Hematopoietic multipotent progenitor cell treated with erythropoietin and hydrocortisone succinate and interleukin-3 and kit ligand, for 15 days (in vitro differentiated cells): ENCODE results near the gene MDM4.

Source experiments
- DNase-seq: peaks from one replicate; pipeline ENCODE4 v3.0.0-alpha.2; 2015; ENCODE audit warnings: low spot score

MDM4 gene

DNA sequence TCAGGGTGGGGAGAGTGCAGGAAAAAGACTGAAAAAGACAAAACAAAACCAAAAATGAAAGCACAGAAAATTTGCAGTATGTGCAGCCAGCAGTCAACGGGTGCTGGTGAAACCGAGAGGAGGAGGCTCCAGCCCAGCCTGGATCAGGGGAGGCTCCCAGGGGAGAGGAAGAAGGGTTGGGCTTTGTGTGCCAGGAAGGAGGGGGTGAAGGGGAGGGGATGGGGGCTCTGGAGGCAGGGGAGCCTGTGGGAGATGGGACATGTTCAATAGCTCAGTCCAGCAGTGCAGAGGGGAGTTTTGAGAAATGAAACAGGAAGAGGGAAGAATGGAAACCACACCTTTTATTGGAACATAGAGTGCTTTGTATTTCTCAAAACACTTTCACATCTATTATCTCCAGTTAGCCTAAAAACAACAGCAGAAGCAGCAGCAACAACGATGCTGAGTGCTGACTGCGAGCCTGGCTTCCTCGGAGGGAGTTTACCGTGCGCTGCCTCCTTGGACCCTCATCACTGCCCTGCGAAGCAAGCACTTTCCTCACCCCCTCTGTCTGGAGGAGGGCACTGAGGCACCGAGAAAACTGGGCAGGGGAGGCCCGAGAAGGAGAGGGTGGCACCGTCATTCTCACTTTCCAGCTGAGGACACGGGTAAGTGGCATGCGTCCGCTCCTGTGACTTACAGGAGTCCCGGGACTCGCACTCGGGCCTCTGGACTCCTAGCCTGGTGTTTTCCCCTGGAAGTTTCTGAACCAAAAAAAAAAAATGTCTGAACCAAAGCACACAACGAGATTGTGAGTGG, 62.9 kb downstream of the MDM4 start:
- DNase-seq = no peak

- DNase-seq = no peak
Observed at GRCh38 chr1:204579681-204580080, 63.5 kb downstream of the MDM4 start.

DNA sequence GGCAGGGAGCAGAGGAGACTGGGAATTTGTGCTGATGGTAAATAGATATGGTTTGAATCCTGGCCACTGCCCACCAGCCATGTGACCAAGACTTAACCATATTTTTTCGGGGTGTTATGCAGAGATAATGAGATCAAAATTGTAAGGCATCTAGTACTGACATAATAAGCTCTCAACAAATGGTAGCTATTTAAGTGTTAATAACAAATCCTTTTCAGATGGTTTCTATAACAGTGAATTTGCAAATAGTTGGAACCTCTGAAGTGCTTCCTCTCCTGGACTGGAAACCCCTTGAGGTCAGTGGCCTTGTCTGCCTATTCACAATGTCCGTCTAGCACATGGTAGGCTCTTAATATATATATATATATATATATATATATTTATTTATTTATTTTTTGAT, 64.7 kb downstream of the MDM4 start:
- no peak for DNase-seq

- DNase-seq = no peak
Observed at GRCh38 chr1:204581759-204582158, 65.6 kb downstream of the MDM4 start.

DNA sequence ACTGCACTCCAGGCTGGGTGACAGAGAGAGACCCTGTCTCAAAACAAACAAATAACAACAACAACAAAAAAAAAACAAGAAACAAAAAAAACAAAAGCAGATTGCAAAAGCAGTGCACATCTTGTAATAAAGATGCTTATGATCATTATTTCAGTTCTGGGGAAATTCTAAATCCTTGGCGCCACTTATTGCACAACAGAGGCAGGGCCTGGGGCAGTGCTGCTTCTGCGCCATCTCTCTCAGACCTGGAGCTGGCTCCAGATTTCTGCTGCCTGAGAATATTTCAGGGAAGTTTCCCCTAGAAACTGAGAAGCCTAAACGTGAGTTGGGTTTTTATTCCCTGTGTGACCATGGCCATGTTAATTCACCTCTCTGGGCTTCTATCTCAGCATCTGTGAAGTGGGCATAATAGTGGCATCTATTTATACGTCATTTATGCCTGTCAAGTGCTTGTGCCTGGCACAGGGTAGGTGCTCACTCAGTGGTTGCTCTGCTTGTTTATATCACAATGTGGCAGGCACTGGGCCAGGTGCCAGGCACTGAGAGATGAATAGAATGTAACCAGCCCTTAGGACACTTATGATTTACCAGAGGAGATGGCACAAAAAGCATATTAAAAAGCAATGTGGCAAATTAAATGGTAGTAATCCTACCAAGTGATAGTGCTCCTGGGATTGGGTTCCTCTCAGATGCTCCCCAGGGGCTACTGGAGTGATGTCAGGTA, 67.9 kb downstream of the MDM4 start:
- no peak for DNase-seq

DNA sequence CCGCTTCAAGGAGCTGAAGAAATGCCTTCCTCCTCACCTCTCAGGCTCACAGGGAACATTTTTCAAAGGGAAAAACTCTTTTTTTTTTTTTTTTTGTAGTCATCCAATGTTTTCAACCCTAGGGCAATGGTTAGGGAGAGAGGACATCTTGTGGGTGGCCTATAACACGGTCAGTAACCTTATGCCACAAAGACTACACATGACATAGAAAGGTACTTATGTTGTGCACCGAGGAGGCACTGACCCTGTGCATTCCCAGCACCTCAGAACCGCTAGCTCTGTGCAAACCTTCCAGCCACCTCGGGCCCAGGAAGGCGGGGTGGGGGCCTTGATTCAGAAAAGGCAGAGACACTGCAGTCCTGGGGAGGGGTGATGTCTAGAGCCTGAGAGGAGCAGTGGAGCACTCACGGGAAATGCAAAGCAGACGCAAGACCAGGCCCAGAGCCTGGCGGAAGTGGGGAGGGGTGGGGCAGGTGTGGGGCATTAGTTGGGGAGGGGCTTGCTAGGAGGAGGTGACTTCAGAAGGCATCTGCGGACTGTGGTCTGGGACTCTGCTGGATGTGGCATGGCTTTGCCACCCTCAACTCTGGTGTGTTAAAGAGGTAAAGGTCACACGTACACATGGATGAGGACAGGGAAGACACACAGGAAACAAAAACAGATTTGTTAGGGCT, 68.6 kb downstream of the MDM4 start:
- DNase-seq = no peak

GRCh38 chr1:204587621-204588020, 71.4 kb downstream of the MDM4 start:
- DNase-seq = no peak

DNA sequence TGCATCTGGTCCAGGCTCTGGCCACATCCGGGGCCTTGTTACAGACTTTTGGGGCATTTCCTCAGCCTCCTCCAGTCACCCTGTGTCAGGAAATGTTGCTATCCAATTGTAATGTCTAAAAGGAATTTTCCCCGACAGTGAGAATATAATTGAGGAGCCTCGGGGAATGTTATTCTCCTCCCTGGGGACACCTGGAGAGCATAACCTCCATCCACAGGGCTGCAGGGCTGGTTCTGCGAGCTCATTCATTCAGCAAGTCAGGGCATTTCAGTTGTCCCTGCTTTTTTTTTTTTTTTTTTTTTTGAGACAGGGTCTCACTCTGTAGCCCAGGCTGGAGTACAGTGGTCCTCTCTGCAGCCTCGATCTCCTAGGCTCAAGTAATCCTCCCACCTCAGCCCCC, 72.6 kb downstream of the MDM4 start:
- DNase-seq = no peak

GRCh38 chr1:204589409-204590038, 73.3 kb downstream of the MDM4 start:
- no peak for DNase-seq

- no peak for DNase-seq
Observed at GRCh38 chr1:204591473-204592090, 75.4 kb downstream of the MDM4 start.

DNA sequence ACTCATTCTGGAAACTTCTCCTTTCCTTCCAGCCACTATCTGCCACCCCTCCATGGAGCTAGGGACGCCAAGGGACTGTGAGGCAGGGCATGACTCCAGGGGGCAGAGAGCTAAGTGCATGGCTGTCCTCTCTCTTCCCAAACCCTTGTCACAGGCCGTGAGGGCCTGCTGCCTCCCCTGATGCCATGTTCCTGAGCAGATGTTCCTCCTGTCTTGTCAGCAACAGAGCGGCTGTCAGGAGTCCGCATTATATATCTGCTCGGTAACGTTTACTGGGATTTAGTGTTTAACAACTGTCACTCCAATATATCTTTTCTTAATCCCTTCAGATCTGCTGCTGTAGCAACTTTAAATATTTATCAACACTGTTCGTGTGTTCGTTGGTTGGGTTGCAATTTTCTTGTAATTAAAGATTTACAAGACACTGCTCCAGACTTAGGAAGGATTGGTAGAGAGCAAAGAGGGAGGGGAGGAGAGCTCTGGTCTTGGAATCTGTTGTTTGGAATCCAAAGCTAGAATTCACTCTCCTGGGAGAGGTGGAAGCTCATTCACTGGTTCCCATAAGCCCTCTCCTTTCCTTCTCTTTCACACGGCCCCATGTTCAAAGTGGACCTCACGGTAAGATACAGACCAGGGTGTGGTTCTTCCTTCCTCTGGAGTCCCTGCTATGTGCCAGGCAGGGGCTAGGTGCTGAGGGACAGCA, 76.2 kb downstream of the MDM4 start:
- DNase-seq = no peak

- DNase-seq = no peak
Observed at GRCh38 chr1:204598319-204598969, 82.2 kb downstream of the MDM4 start.

GRCh38 chr1:204599098-204599497, 82.9 kb downstream of the MDM4 start:
- no peak for DNase-seq

- DNase-seq = no peak
Observed at GRCh38 chr1:204599596-204599995, 83.4 kb downstream of the MDM4 start.

- no peak for DNase-seq
Observed at GRCh38 chr1:204600203-204600602, 84.0 kb downstream of the MDM4 start.

GRCh38 chr1:204600968-204601367, 84.8 kb downstream of the MDM4 start:
- no peak for DNase-seq

- DNase-seq = no peak
Observed at GRCh38 chr1:204602111-204602579, 85.9 kb downstream of the MDM4 start.

DNA sequence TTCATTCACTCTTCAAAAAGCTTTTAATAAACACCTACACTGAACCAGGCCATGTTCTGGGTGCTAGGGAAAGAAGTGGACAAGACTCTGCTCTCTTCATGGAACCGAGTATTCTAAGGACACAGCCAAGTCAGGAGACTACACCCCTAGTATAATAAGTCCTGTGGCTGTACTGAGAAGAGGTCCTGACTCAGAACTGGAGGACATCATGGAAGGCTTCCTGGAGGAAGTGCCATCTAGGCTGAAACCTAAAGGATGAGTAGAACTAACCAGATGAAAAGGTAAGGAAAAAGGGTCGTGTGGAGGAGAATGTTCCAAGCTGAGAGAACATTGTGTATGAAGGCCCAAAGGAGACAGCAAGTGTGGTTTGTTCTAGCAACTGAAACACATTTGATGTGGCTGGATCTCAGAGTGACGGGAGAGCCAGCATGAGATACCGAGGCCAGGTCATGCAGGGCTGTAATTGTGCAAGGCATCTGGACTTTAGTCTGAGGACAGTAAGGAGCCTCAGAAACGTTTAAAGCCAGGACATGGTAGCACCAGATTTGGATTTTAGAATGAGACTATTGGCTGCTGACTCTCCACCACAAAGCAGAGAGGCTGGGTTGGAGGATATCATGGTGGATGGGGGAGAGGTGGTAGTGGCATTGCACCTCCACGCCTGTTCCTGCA, 86.8 kb downstream of the MDM4 start:
- no peak for DNase-seq

- DNase-seq = no peak
Observed at GRCh38 chr1:204605791-204606190, 89.6 kb downstream of the MDM4 start.
